ENCODE data around the gene TMEM135.

The TMEM135 gene

GRCh38 chr11:87347441-87347840 is 309.7 kb downstream of the TMEM135 start:
- Histone ChIP-seq H3K27me3 (no peaks in the 10 kb centered on the region), H3K9ac (no peak overlapping the region), H3K9me3 (no peaks in the 10 kb centered on the region), H3K4me1 (no peaks in the 10 kb centered on the region), H3K4me2 (no peak overlapping the region), H3K27ac (no peak overlapping the region), H3K36me3 (no peaks in the 10 kb centered on the region), H4K20me1 (no peaks in the 10 kb centered on the region), H3K4me3 (no peak overlapping the region)
- TF ChIP-seq Cebpa-rat (IDR thresholded peaks at IDR 0.05), result no peak

DNA sequence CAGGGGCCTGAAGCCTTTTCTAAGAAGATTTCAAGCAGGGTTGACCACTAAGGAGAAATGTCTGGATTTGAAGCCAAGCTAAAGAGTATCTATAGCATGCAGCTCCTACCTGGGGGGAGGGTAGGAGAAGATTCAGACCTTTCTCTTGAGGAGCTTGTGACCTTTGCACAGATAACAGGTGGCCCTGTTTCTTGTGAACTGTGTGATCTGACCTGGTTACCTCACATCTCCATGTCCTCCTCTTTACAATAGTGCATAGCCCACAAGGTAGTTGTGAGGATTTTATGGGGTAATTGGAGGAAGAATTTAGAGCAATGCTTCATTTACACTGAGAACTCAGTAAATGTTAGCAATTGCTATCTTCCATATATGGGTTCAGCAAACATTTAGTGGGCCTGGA is 310.1 kb downstream of the TMEM135 start:
- Histone ChIP-seq H3K36me3 (no peaks in the 10 kb centered on the region), H3K9me3 (no peaks in the 10 kb centered on the region), H3K4me1 (peaks cover under 1% of the 10 kb centered on the region), H3K27me3 (no peaks in the 10 kb centered on the region), H3K4me3 (no peak overlapping the region), H3K9ac (no peak overlapping the region), H3K4me2 (no peak overlapping the region), H3K27ac (no peak overlapping the region), H4K20me1 (no peaks in the 10 kb centered on the region)
- TF ChIP-seq Cebpa-rat (IDR thresholded peaks at IDR 0.05), result no peak

DNA sequence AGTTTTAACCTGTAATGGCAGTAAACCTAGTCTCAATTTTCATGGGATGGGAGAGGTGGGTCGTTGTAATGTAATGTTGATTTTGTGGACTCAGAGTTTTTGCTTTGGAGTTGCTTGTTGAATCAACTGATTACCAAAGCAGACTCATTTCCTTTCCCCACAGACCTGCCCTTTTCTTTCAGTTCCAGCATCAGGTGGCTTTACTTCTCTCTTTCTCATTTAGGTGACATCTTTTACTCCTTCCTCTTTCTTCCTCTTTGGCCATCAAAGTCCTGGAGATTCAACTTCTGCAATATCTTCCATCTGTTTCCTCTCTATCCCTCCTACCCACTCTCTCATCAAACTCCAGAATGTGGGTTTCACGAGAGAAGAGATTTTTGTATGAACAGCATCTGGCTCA is 313.9 kb downstream of the TMEM135 start:
- H3K27ac ChIP-seq, result no peak overlapping the region
- H3K4me1 ChIP-seq, result peaks cover 18% of the 10 kb centered on the region
- H3K4me2 ChIP-seq, result no peak overlapping the region
- H3K4me3 ChIP-seq, result no peak overlapping the region
- H3K9ac ChIP-seq, result no peak overlapping the region
- no peaks in the 10 kb centered on the region for H4K20me1 ChIP-seq
- TF ChIP-seq Cebpa-rat (IDR thresholded peaks at IDR 0.05), result no peak
- H3K36me3 ChIP-seq, result no peaks in the 10 kb centered on the region
- H3K27me3 ChIP-seq, result no peaks in the 10 kb centered on the region
- no peaks in the 10 kb centered on the region for H3K9me3 ChIP-seq

DNA sequence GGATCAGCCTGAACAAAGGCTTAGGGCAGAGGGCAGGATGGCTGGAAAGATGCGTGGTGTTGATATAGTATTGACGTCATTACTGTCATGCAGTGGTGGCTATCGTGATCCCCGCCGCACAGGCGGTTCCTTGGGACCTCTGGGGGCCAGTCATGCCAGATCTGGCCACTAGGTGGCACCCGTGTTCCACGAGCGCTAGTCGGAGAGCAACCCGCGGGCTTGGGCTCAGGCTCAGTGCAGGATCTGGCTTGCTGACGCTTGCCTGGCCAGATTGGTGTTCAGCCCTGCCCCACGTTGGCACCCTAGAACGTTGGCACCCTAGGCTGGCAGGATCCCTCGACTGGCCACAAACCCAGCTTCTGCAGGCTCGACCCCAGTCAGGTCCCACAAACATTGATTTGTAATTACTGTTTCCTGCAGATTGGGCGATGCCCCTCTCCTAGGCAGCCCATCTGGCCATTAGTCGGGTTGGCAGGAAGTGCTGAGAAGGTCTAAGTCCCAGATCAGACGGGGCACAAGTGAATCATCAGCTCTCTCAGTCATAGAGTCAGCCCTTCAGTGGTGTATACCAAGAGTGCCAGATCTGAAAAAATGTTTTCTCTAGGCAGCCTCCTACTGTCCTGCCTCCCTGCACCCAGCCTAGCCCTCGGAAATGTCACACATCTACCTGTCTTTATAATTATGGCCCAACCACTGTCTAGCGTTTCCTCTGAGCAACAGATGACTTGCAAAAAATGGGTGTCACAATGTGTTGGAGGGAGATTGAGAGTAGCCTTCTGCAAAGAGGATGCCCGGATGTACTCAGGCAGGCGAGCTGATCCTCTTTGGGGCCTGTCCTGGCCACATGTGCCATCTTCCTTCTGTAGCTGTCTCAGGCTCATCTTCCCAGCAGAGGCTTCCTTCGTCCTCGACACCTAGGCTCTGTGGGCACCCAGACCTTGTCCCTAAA is 315.3 kb downstream of the TMEM135 start:
- no peak overlapping the region for H3K4me3 ChIP-seq
- no peak overlapping the region for H3K9ac ChIP-seq
- H3K27me3 ChIP-seq, result no peaks in the 10 kb centered on the region
- no peaks in the 10 kb centered on the region for H4K20me1 ChIP-seq
- H3K27ac ChIP-seq, result no peak overlapping the region
- no peaks in the 10 kb centered on the region for H3K9me3 ChIP-seq
- TF ChIP-seq Cebpa-rat (IDR thresholded peaks at IDR 0.05), result no peak
- peaks cover 18% of the 10 kb centered on the region for H3K4me1 ChIP-seq
- peak overlapping the region; percentile 36 for H3K4me2 ChIP-seq
- H3K36me3 ChIP-seq, result no peaks in the 10 kb centered on the region

DNA sequence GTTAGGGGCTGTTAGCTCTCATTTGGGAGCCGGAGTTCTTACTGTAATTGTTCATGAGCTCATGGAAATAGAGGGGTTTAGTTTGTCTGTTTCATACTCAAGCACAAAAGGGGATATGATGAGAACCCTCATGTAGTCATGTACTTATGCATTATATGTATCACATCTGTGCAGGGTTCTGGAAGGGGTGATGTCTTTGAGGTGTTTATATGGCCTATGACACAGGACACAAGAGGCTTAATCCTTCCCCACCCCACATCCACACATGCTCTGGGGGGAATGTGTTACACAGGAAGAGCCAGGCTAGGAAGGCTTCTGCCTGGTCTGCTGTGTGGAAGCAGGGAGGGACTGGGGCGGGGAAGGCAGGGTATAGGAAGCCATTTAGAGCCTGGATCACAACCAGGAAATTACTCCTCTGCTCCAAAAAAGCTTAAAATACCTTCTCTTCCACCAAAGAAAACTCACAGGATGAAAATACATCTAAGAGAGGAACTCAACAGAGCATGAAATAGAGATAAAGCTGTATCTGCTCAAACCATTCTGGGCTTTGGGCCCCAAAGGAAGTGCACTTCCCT is 316.1 kb downstream of the TMEM135 start:
- Histone ChIP-seq H3K27me3 (no peaks in the 10 kb centered on the region), H3K4me2 (peak overlapping the region; percentile 45), H3K27ac (no peak overlapping the region), H3K4me1 (peaks cover 18% of the 10 kb centered on the region), H3K4me3 (no peak overlapping the region), H3K36me3 (no peaks in the 10 kb centered on the region), H3K9ac (no peak overlapping the region), H3K9me3 (no peaks in the 10 kb centered on the region), H4K20me1 (no peaks in the 10 kb centered on the region)
- TF ChIP-seq Cebpa-rat (IDR thresholded peaks at IDR 0.05), result no peak

DNA sequence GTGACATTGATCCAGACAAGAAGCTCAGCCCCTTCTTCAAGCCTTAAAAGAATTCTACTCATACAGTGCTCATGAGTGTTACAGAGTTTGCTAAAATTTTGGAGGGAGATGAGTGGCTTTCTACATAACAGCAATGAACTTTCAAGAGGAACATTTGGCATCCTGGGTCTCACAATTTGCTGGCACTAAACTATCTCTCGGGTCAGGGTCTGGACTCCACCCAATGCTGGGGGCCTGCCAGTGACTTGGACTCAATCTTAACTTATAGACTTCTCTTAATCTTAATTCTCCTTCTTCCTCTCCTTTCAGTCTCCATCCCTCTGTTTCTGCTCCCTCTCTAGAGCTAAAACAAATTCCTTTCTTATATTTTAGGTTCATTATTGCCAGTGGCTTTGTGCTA is 317.9 kb downstream of the TMEM135 start:
- no peaks in the 10 kb centered on the region for H3K9me3 ChIP-seq
- no peaks in the 10 kb centered on the region for H3K27me3 ChIP-seq
- no peak overlapping the region for H3K4me3 ChIP-seq
- no peaks in the 10 kb centered on the region for H4K20me1 ChIP-seq
- H3K9ac ChIP-seq, result no peak overlapping the region
- no peaks in the 10 kb centered on the region for H3K36me3 ChIP-seq
- H3K4me2 ChIP-seq, result no peak overlapping the region
- peaks cover 18% of the 10 kb centered on the region for H3K4me1 ChIP-seq
- TF ChIP-seq Cebpa-rat (IDR thresholded peaks at IDR 0.05), result no peak
- H3K27ac ChIP-seq, result no peak overlapping the region

GRCh38 chr11:87356428-87356827 is 318.7 kb downstream of the TMEM135 start:
- TF ChIP-seq Cebpa-rat (IDR thresholded peaks at IDR 0.05), result no peak
- no peak overlapping the region for H3K27ac ChIP-seq

GRCh38 chr11:87358461-87358860 is 320.7 kb downstream of the TMEM135 start:
- H4K20me1 ChIP-seq, result no peaks in the 10 kb centered on the region

More at GRCh38 chr11:87356428-87356827, 318.7 kb downstream of the TMEM135 start:
- Histone ChIP-seq H3K4me2 (no peak overlapping the region), H4K20me1 (no peaks in the 10 kb centered on the region), H3K4me3 (no peak overlapping the region), H3K9me3 (no peaks in the 10 kb centered on the region), H3K4me1 (peaks cover 18% of the 10 kb centered on the region), H3K27me3 (no peaks in the 10 kb centered on the region), H3K36me3 (no peaks in the 10 kb centered on the region), H3K9ac (no peak overlapping the region)

GRCh38 chr11:87359401-87359800 is 321.7 kb downstream of the TMEM135 start:
- Histone ChIP-seq H3K4me3 (no peak overlapping the region), H3K27ac (no peak overlapping the region), H3K4me2 (no peak overlapping the region), H3K9me3 (no peaks in the 10 kb centered on the region), H4K20me1 (no peaks in the 10 kb centered on the region), H3K4me1 (peaks cover 2% of the 10 kb centered on the region), H3K36me3 (no peaks in the 10 kb centered on the region), H3K9ac (no peak overlapping the region), H3K27me3 (no peaks in the 10 kb centered on the region)
- TF ChIP-seq Cebpa-rat (IDR thresholded peaks at IDR 0.05), result no peak

More at GRCh38 chr11:87358461-87358860, 320.7 kb downstream of the TMEM135 start:
- Histone ChIP-seq H3K4me3 (no peak overlapping the region), H3K36me3 (no peaks in the 10 kb centered on the region), H3K27me3 (no peaks in the 10 kb centered on the region), H3K4me1 (peaks cover 11% of the 10 kb centered on the region), H3K9ac (no peak overlapping the region), H3K9me3 (no peaks in the 10 kb centered on the region), H3K27ac (no peak overlapping the region), H3K4me2 (no peak overlapping the region)
- no peak for TF ChIP-seq Cebpa-rat (IDR thresholded peaks at IDR 0.05)

DNA sequence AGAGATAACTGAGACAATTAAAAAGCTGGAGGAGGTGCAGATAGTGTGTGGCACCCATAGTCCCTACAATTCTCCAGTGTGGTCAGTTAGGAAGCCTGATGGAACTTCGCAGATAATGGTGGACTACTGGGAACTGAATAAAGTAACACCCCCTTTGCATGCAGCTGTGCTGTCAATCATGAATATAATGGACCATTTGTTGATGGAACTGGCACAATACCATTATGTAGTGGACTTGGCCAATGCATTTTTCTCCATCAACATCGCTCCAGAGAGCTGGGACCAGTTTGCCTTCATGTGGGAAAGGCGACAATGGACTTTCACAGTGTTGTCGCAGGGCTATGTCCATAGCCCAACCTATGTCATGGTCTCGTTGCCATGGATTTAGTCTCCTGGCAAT is 324.2 kb downstream of the TMEM135 start:
- no peak overlapping the region for H3K27ac ChIP-seq
- no peaks in the 10 kb centered on the region for H3K27me3 ChIP-seq
- no peaks in the 10 kb centered on the region for H3K9me3 ChIP-seq
- H4K20me1 ChIP-seq, result no peaks in the 10 kb centered on the region
- no peak overlapping the region for H3K4me3 ChIP-seq
- no peak overlapping the region for H3K4me2 ChIP-seq
- H3K36me3 ChIP-seq, result no peaks in the 10 kb centered on the region
- H3K9ac ChIP-seq, result no peak overlapping the region
- no peaks in the 10 kb centered on the region for H3K4me1 ChIP-seq
- no peak for TF ChIP-seq Cebpa-rat (IDR thresholded peaks at IDR 0.05)

All from BLaER1 (cell line).